SU-DHL-6 (cell line): ENCODE measurements around the gene CLDN16.

Experiments used
- H2AFZ ChIP-seq: fragments of 200-600 bp; sonication (generic); 2 replicates; pipeline ENCODE4 v1.6.1; 2014; ENCODE audit warnings: low read depth, mild to moderate bottlenecking, moderate library complexity, mixed read lengths, antibody characterized with exemption, low read length; ENCODE audit not compliant: severe bottlenecking
- H3F3A ChIP-seq: fragments of 200-600 bp; shearing (Covaris generic); 2 replicates; pipeline ENCODE4 v1.6.0; 2016; ENCODE audit warnings: antibody characterized with exemption, mild to moderate bottlenecking; ENCODE audit not compliant: insufficient read depth
- H3K27ac ChIP-seq: fragments of 200-600 bp; sonication (generic); 2 replicates; pipeline ENCODE4 v1.5.1; 2016; ENCODE audit warnings: low read depth, mild to moderate bottlenecking, low read length, moderate library complexity, mixed read lengths
- H3K27me3 ChIP-seq: fragments of 200-600 bp; sonication (generic), shearing (Covaris generic); 2 replicates; pipeline ENCODE4 v1.6.0; 2014; ENCODE audit warnings: mild to moderate bottlenecking, low read length
- H3K36me3 ChIP-seq: fragments of 200-600 bp; sonication (generic); 2 replicates; pipeline ENCODE4 v1.6.1; 2014; ENCODE audit warnings: mild to moderate bottlenecking, low read length, mixed read lengths
- H3K4me2 ChIP-seq: fragments of 300-600, 200-600 bp; shearing (Covaris generic), sonication (generic); 2 replicates; pipeline ENCODE4 v1.6.0; 2014; ENCODE audit warnings: low read length, low read depth, mild to moderate bottlenecking; ENCODE audit not compliant: poor library complexity, severe bottlenecking
- H3K4me3 ChIP-seq: fragments of 200-600 bp; sonication (generic); 2 replicates; pipeline ENCODE4 v1.5.1; 2014; ENCODE audit warnings: antibody characterized with exemption, low read length, mild to moderate bottlenecking, mixed read lengths; ENCODE audit not compliant: insufficient read depth, poor library complexity, severe bottlenecking
- H3K79me2 ChIP-seq: fragments of 200-600 bp; sonication (generic); 2 replicates; pipeline ENCODE4 v1.6.1; 2014; ENCODE audit warnings: mild to moderate bottlenecking, low read length, moderate library complexity; ENCODE audit not compliant: insufficient read depth
- H3K9ac ChIP-seq: fragments of 200-600 bp; sonication (generic); 2 replicates; pipeline ENCODE4 v1.7.0; 2014; ENCODE audit warnings: mild to moderate bottlenecking, low read length
- H3K9me2 ChIP-seq: fragments of 200-600 bp; sonication (generic); replicated peaks from 2 replicates; pipeline ENCODE4 v1.6.1; 2014; ENCODE audit warnings: low read length; ENCODE audit not compliant: insufficient read depth
- H3K9me3 ChIP-seq: fragments of 200-600 bp; sonication (generic); 2 replicates; pipeline ENCODE4 v1.6.1; 2014; ENCODE audit warnings: low read length, mixed read lengths; ENCODE audit not compliant: insufficient read depth
- H4K20me1 ChIP-seq: fragments of 200-600 bp; sonication (generic); 2 replicates; pipeline ENCODE4 v1.6.1; 2014; ENCODE audit warnings: low read depth, mild to moderate bottlenecking, antibody characterized with exemption, low read length, moderate library complexity, mixed read lengths
- EZH2phosphoT487 ChIP-seq: fragments of 200-600 bp; sonication (generic), shearing (Covaris generic); conservative IDR thresholded peaks from 2 replicates; pipeline ENCODE4 v1.6.1; 2018; ENCODE audit warnings: mild to moderate bottlenecking, antibody characterized with exemption, low read length, moderate library complexity, mixed read lengths
- TF ChIP-seq, protein P1 (sequence below): fragments of 200-600 bp; sonication (generic); IDR thresholded peaks from one replicate; pipeline ENCODE4 v1.5.1; 2017; ENCODE audit warnings: antibody characterized with exemption, mild to moderate bottlenecking, low read length, moderate library complexity; ENCODE audit not compliant: insufficient read depth, poor library complexity, severe bottlenecking

The CLDN16 gene

DNA sequence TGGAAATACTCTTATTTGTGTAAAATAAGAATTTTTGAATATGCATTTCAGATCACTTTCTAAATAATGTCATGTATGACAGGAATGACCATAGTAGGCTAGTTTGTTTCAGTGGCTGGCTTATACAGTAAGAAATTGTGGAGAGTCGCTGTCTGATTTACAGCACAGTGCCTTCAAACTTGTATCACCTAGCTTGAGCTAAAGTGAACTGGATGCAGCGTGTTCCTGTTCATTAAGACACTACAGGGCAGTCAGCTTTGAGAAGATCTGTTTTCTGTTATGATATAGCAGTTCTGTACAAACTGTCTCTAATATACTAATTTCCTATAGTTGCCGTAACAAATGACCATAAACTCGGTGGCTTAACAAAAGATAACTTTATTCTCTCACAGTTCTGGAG lies 9.9 kb downstream of the CLDN16 start:
- TF ChIP-seq EZH2phosphoT487 = no peak
- H3K9me2 ChIP-seq = no peaks in the 10 kb centered on the region
- no peaks in the 10 kb centered on the region for H3K27me3 ChIP-seq
- no peaks in the 10 kb centered on the region for H3K9me3 ChIP-seq
- no peak overlapping the region for H2AFZ ChIP-seq
- H4K20me1 ChIP-seq = no peaks in the 10 kb centered on the region
- no peaks in the 10 kb centered on the region for H3K79me2 ChIP-seq
- H3K36me3 ChIP-seq = no peaks in the 10 kb centered on the region
- H3K4me3 ChIP-seq = no peak overlapping the region
- no peak overlapping the region for H3K9ac ChIP-seq
- no peaks in the 10 kb centered on the region for H3F3A ChIP-seq
- no peak overlapping the region for H3K4me2 ChIP-seq
- no peak overlapping the region for H3K27ac ChIP-seq

DNA sequence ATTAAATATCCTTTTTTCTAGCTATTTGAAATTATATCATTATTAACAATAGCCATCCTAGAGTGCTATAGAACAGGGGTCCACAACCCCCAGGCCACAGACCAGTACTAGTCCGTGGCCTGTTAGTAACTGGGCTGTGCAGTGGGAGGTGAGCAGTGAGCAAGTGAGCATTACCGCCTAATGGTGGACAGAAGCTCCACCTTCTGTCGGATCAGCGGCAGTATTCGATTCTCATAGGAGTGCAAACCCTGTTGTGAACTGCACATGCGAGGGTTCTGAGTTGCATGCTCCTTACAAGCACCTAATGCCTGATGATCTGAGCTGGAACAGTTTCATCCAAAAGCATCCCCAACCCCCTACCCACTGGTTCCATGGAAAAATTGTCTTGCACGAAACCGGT lies 11.7 kb downstream of the CLDN16 start:
- Histone ChIP-seq H3K79me2 (no peaks in the 10 kb centered on the region), H3K27me3 (no peaks in the 10 kb centered on the region), H3K4me2 (no peak overlapping the region), H4K20me1 (no peaks in the 10 kb centered on the region), H3K9ac (no peak overlapping the region), H2AFZ (no peak overlapping the region), H3K9me3 (no peaks in the 10 kb centered on the region), H3K9me2 (no peaks in the 10 kb centered on the region), H3K27ac (no peak overlapping the region), H3K36me3 (no peaks in the 10 kb centered on the region), H3F3A (no peaks in the 10 kb centered on the region), H3K4me3 (no peak overlapping the region)
- no peak for TF ChIP-seq EZH2phosphoT487
- TF ChIP-seq, protein P1, sequence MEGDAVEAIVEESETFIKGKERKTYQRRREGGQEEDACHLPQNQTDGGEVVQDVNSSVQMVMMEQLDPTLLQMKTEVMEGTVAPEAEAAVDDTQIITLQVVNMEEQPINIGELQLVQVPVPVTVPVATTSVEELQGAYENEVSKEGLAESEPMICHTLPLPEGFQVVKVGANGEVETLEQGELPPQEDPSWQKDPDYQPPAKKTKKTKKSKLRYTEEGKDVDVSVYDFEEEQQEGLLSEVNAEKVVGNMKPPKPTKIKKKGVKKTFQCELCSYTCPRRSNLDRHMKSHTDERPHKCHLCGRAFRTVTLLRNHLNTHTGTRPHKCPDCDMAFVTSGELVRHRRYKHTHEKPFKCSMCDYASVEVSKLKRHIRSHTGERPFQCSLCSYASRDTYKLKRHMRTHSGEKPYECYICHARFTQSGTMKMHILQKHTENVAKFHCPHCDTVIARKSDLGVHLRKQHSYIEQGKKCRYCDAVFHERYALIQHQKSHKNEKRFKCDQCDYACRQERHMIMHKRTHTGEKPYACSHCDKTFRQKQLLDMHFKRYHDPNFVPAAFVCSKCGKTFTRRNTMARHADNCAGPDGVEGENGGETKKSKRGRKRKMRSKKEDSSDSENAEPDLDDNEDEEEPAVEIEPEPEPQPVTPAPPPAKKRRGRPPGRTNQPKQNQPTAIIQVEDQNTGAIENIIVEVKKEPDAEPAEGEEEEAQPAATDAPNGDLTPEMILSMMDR = no peak

DNA sequence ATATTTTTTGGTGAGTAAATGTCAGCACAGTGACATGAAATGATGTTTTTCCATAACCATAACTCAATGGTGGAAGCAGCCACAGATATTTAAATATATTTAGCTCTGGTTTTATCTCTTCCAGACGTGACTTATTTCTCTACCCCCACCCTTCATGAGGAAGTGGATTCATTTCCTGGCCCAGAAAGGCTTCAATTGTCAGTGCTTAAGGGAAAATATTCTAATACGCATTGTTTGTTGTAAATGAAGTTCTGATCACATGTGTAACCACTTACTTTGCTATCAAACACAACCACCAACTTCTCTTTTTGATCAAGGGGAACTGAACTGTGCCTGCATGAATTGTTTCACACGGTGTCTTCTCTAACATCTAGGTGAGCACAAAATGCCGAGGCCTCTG lies 14.0 kb downstream of the CLDN16 start:
- H3K9me3 ChIP-seq = no peaks in the 10 kb centered on the region
- no peak overlapping the region for H3K9ac ChIP-seq
- no peak for TF ChIP-seq EZH2phosphoT487
- TF ChIP-seq, protein P1 = no peak
- H3K79me2 ChIP-seq = no peaks in the 10 kb centered on the region
- H4K20me1 ChIP-seq = no peaks in the 10 kb centered on the region
- no peak overlapping the region for H3K4me3 ChIP-seq
- H2AFZ ChIP-seq = no peak overlapping the region
- H3K27ac ChIP-seq = no peak overlapping the region
- H3K4me2 ChIP-seq = no peak overlapping the region
- H3K27me3 ChIP-seq = no peaks in the 10 kb centered on the region
- H3K9me2 ChIP-seq = no peaks in the 10 kb centered on the region
- no peaks in the 10 kb centered on the region for H3K36me3 ChIP-seq
- no peaks in the 10 kb centered on the region for H3F3A ChIP-seq

DNA sequence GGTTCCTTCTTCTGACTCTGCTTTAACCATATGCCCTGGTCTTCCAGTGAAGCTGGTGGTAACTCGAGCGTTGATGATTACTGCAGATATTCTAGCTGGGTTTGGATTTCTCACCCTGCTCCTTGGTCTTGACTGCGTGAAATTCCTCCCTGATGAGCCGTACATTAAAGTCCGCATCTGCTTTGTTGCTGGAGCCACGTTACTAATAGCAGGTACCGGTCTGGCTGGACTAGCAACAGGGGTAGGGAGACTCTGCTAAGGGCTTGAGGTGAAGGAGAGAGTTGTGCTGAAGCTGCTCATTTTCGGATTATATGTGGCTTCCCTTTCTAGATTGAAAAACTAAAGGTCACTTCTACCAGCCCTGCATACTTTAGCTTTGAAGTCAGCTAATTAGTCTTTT lies 16.8 kb downstream of the CLDN16 start:
- H3K9ac ChIP-seq = no peak overlapping the region
- no peaks in the 10 kb centered on the region for H3K9me2 ChIP-seq
- no peak overlapping the region for H3K4me3 ChIP-seq
- no peaks in the 10 kb centered on the region for H3K9me3 ChIP-seq
- H3K4me2 ChIP-seq = no peak overlapping the region
- no peaks in the 10 kb centered on the region for H4K20me1 ChIP-seq
- H3K27me3 ChIP-seq = no peaks in the 10 kb centered on the region
- H3F3A ChIP-seq = no peaks in the 10 kb centered on the region
- no peak overlapping the region for H2AFZ ChIP-seq
- H3K27ac ChIP-seq = no peak overlapping the region
- TF ChIP-seq, protein P1 = no peak
- no peak for TF ChIP-seq EZH2phosphoT487
- H3K79me2 ChIP-seq = no peaks in the 10 kb centered on the region
- no peaks in the 10 kb centered on the region for H3K36me3 ChIP-seq
